HG02678 (cell line): ENCODE results near the gene RPS6KL1.

Experiments
- ATAC-seq: cut with Tn5 transposase; IDR thresholded peaks from one replicate; pipeline ENCODE4 v1.9.1; 2021; ENCODE audit warnings: mild to moderate bottlenecking, moderate library complexity; ENCODE audit not compliant: unreplicated experiment

The RPS6KL1 gene

GRCh38 chr14:74922752-74923401 is at the start of gene RPS6KL1:
Gene RPS6KL1, minus strand, starts transcription at chr14:74923260. Its CDS starts 1,719 bp downstream, at chr14:74921541.
- peak; percentile 97 for ATAC-seq

- ATAC-seq: no peak
Observed at GRCh38 chr14:74968811-74969210, 45.8 kb upstream of the RPS6KL1 start.

- ATAC-seq: no peak
Observed at GRCh38 chr14:74965486-74966153, 42.6 kb upstream of the RPS6KL1 start.

GRCh38 chr14:74964787-74965485 is 41.9 kb upstream of the RPS6KL1 start:
- no peak for ATAC-seq

GRCh38 chr14:74963705-74964271 is 40.7 kb upstream of the RPS6KL1 start:
- no peak for ATAC-seq

- ATAC-seq: no peak
Observed at GRCh38 chr14:74963178-74963704, 40.2 kb upstream of the RPS6KL1 start.

- no peak for ATAC-seq
Observed at GRCh38 chr14:74962493-74962892, 39.4 kb upstream of the RPS6KL1 start.

GRCh38 chr14:74962046-74962445 is 39.0 kb upstream of the RPS6KL1 start:
- ATAC-seq: no peak

GRCh38 chr14:74961238-74961911 is 38.3 kb upstream of the RPS6KL1 start:
- no peak for ATAC-seq

- no peak for ATAC-seq
Observed at GRCh38 chr14:74960736-74961135, 37.7 kb upstream of the RPS6KL1 start.

GRCh38 chr14:74959596-74960180 is 36.6 kb upstream of the RPS6KL1 start:
- ATAC-seq: no peak

- no peak for ATAC-seq
Observed at GRCh38 chr14:74956280-74957072, 33.4 kb upstream of the RPS6KL1 start.

- ATAC-seq: no peak
Observed at GRCh38 chr14:74956027-74956279, 32.9 kb upstream of the RPS6KL1 start.

- no peak for ATAC-seq
Observed at GRCh38 chr14:74955229-74956026, 32.4 kb upstream of the RPS6KL1 start, which contains the start of gene PGF. Gene PGF, minus strand, starts transcription at chr14:74955597. Its CDS starts 355 bp downstream, at chr14:74955242.

- ATAC-seq: no peak
Observed at GRCh38 chr14:74954947-74955228, 31.8 kb upstream of the RPS6KL1 start.

- ATAC-seq: no peak
Observed at GRCh38 chr14:74954232-74954946, 31.3 kb upstream of the RPS6KL1 start.

GRCh38 chr14:74953686-74954085 is 30.6 kb upstream of the RPS6KL1 start:
- ATAC-seq: no peak

GRCh38 chr14:74952697-74953484 is 29.8 kb upstream of the RPS6KL1 start:
- ATAC-seq: no peak
